HG03280 (cell line): ENCODE results near the gene SMAD9.

Experiments
- ATAC-seq: cut with Tn5 transposase; IDR thresholded peaks from one replicate; pipeline ENCODE4 v1.9.1; 2021; ENCODE audit warnings: mild to moderate bottlenecking, moderate library complexity; ENCODE audit not compliant: unreplicated experiment

The SMAD9 gene

GRCh38 chr13:36818804-36819738 is 101.0 kb downstream of the SMAD9 start, which contains the start of gene RFXAP:
RFXAP (plus strand) TSS chr13:36819222; CDS start chr13:36819358, 136 bp downstream.
- ATAC-seq: peak; percentile 84

GRCh38 chr13:36817996-36818803 is 101.8 kb downstream of the SMAD9 start:
- peak; percentile 5 for ATAC-seq

- no peak for ATAC-seq
Observed at GRCh38 chr13:36815062-36815461, 105.0 kb downstream of the SMAD9 start.

GRCh38 chr13:36814465-36814864 is 105.6 kb downstream of the SMAD9 start:
- no peak for ATAC-seq

- ATAC-seq: no peak
Observed at GRCh38 chr13:36813225-36813624, 106.8 kb downstream of the SMAD9 start.

- ATAC-seq: no peak
Observed at GRCh38 chr13:36807616-36808015, 112.4 kb downstream of the SMAD9 start.

GRCh38 chr13:36806102-36806501 is 113.9 kb downstream of the SMAD9 start:
- no peak for ATAC-seq

GRCh38 chr13:36804588-36804987 is 115.5 kb downstream of the SMAD9 start:
- no peak for ATAC-seq

GRCh38 chr13:36801035-36801434 is 119.0 kb downstream of the SMAD9 start:
- ATAC-seq: no peak

GRCh38 chr13:36796052-36796451 is 124.0 kb downstream of the SMAD9 start:
- ATAC-seq: no peak

- ATAC-seq: no peak
Observed at GRCh38 chr13:36795463-36795862, 124.6 kb downstream of the SMAD9 start.
